Trophoblast cell (in vitro differentiated cells and primary cell): ENCODE results near the gene SMURF1.
A peak's percentile ranks its signal among the peaks of the same experiment; 100 is the strongest.

Experiments used
- DNase-seq, 2 donors: peaks; one replicate each; pipeline ENCODE4 v3.0.0-alpha.2; 2016
- H2AFZ ChIP-seq: 2 replicates; pipeline ENCODE4 v1.6.1; 2013; ENCODE audit warnings: low read length, moderate library complexity, mild to moderate bottlenecking; ENCODE audit not compliant: insufficient read depth, poor library complexity
- H2AK5ac ChIP-seq: 2 replicates; pipeline ENCODE4 v1.6.1; 2013; ENCODE audit warnings: mild to moderate bottlenecking, low read length
- H2BK120ac ChIP-seq: 2 replicates; pipeline ENCODE4 v1.6.1; 2013; ENCODE audit warnings: low read length, mild to moderate bottlenecking, moderate library complexity; ENCODE audit not compliant: insufficient read depth, poor library complexity
- H2BK12ac ChIP-seq: 2 replicates; pipeline ENCODE4 v1.6.1; 2013; ENCODE audit warnings: mild to moderate bottlenecking, low read length, moderate library complexity
- H2BK5ac ChIP-seq: 2 replicates; pipeline ENCODE4 v1.6.1; 2013; ENCODE audit warnings: low read length, low read depth, moderate library complexity, mild to moderate bottlenecking; ENCODE audit not compliant: poor library complexity
- H3K14ac ChIP-seq: 2 replicates; pipeline ENCODE4 v1.6.1; 2013; ENCODE audit warnings: mild to moderate bottlenecking, low read length
- H3K18ac ChIP-seq: 2 replicates; pipeline ENCODE4 v1.6.1; 2013; ENCODE audit warnings: mild to moderate bottlenecking, low read length
- H3K23ac ChIP-seq: 2 replicates; pipeline ENCODE4 v1.6.1; 2013; ENCODE audit warnings: low read length
- H3K27ac ChIP-seq: 2 replicates; pipeline ENCODE4 v1.5.1; 2013; ENCODE audit warnings: low read depth, mild to moderate bottlenecking, inconsistent platforms, low read length, moderate library complexity
- H3K27me3 ChIP-seq: 2 replicates; pipeline ENCODE4 v1.6.1; 2013; ENCODE audit warnings: inconsistent platforms, mild to moderate bottlenecking, low read length, moderate library complexity; ENCODE audit not compliant: insufficient read depth
- H3K36me3 ChIP-seq, 2 experiments: 1 replicate in 1 of 2; 2 replicates in 1 of 2; pipeline ENCODE4 v1.6.1; 2013; ENCODE audit warnings: low read length in 2 of 2, mild to moderate bottlenecking in 2 of 2, moderate library complexity in 1 of 2; ENCODE audit not compliant: insufficient read depth in 2 of 2, control insufficient read depth in 1 of 2
- H3K4ac ChIP-seq: 2 replicates; pipeline ENCODE4 v1.6.1; 2013; ENCODE audit warnings: low read depth, mild to moderate bottlenecking, low read length, moderate library complexity
- H3K4me1 ChIP-seq, 2 experiments: 1 replicate in 1 of 2; 2 replicates in 1 of 2; pipeline ENCODE4 v1.6.1; 2013; ENCODE audit warnings: low read length in 2 of 2, mild to moderate bottlenecking in 2 of 2, moderate library complexity in 1 of 2; ENCODE audit not compliant: insufficient read depth in 2 of 2, control insufficient read depth in 1 of 2
- H3K4me2 ChIP-seq: 2 replicates; pipeline ENCODE4 v1.6.1; 2013; ENCODE audit warnings: inconsistent platforms, mild to moderate bottlenecking, low read length, moderate library complexity
- H3K4me3 ChIP-seq: 2 replicates; pipeline ENCODE4 v1.5.1; 2013; ENCODE audit warnings: mild to moderate bottlenecking, low read depth, low read length, inconsistent platforms
- H3K79me1 ChIP-seq: one replicate; pipeline ENCODE4 v1.6.1; 2013; ENCODE audit warnings: low read length
- H3K79me2 ChIP-seq: 2 replicates; pipeline ENCODE4 v1.6.1; 2013; ENCODE audit warnings: low read length, mild to moderate bottlenecking; ENCODE audit not compliant: control insufficient read depth, insufficient read depth, poor library complexity
- H3K9ac ChIP-seq: 2 replicates; pipeline ENCODE4 v1.6.1; 2013; ENCODE audit warnings: mild to moderate bottlenecking, low read length
- H3K9me3 ChIP-seq: 2 replicates; pipeline ENCODE4 v1.6.1; 2013; ENCODE audit warnings: low read depth, mild to moderate bottlenecking, control low read depth, inconsistent platforms, low read length; ENCODE audit not compliant: insufficient read depth
- H4K12ac ChIP-seq: 2 replicates; pipeline ENCODE4 v1.6.1; 2013; ENCODE audit warnings: low read depth, mild to moderate bottlenecking, low read length, moderate library complexity
- H4K8ac ChIP-seq: 2 replicates; pipeline ENCODE4 v1.6.1; 2013; ENCODE audit warnings: low read depth, mild to moderate bottlenecking, low read length, moderate library complexity
- H4K91ac ChIP-seq: one replicate; pipeline ENCODE4 v1.6.1; 2013; ENCODE audit warnings: low read depth, mild to moderate bottlenecking, low read length, moderate library complexity
- WGBS: extraction: QIAGEN DNeasy Blood & Tissue Kit; methylation state at CpG from one replicate; pipeline ENCODE4 v1.1.7; 2013; ENCODE audit warnings: missing lambda C conversion rate; ENCODE audit not compliant: insufficient read length, insufficient coverage; ENCODE audit errors: extremely low coverage; 5-methylcytosine and 5-hydroxymethylcytosine counted together

Gene SMURF1

GRCh38 chr7:99123571-99124033 is 20.3 kb downstream of the SMURF1 start:
- Histone ChIP-seq H3K79me2 (peaks cover 16% of the 10 kb centered on the region), H3K9ac (no peak overlapping the region), H4K12ac (no peak overlapping the region), H2BK5ac (no peak overlapping the region), H3K23ac (no peak overlapping the region), H2AFZ (no peak overlapping the region), H3K4me2 (no peak overlapping the region), H2BK120ac (no peak overlapping the region), H2BK12ac (no peak overlapping the region), H3K27me3 (no peaks in the 10 kb centered on the region), H3K27ac (peak overlapping the region; percentile 15), H3K79me1 (peaks cover 6% of the 10 kb centered on the region), H4K91ac (no peak overlapping the region), H3K4ac (peak overlapping the region; percentile 68), H2AK5ac (no peak overlapping the region), H3K36me3 (peaks cover 3 to 6% of the 10 kb centered on the region in 2 experiments), H3K9me3 (peaks cover 2% of the 10 kb centered on the region), H3K4me1 (peaks cover 16 to 23% of the 10 kb centered on the region in 2 experiments), H3K14ac (no peak overlapping the region), H3K4me3 (no peak overlapping the region), H4K8ac (no peak overlapping the region), H3K18ac (no peak overlapping the region)
- DNase-seq: peak; percentile 94 to 96
- no CpG with 5 or more reads among the region's 1 CpG for WGBS

- H3K4me3 ChIP-seq: no peak overlapping the region
- no peak for DNase-seq
- no peak overlapping the region for H2BK120ac ChIP-seq
- H3K18ac ChIP-seq: no peak overlapping the region
- no peaks in the 10 kb centered on the region for H3K27me3 ChIP-seq
- H2BK12ac ChIP-seq: no peak overlapping the region
- H3K27ac ChIP-seq: no peak overlapping the region
- no peak overlapping the region for H4K8ac ChIP-seq
- no peak overlapping the region for H3K14ac ChIP-seq
- no peak overlapping the region for H4K12ac ChIP-seq
- H3K9me3 ChIP-seq: peaks cover 2% of the 10 kb centered on the region
- no peak overlapping the region for H2BK5ac ChIP-seq
- no peak overlapping the region for H3K9ac ChIP-seq
- H4K91ac ChIP-seq: no peak overlapping the region
- no peak overlapping the region for H2AFZ ChIP-seq
- H3K23ac ChIP-seq: no peak overlapping the region
- peaks cover 16 to 23% of the 10 kb centered on the region in 2 experiments for H3K4me1 ChIP-seq
- H3K36me3 ChIP-seq: peaks cover 3 to 6% of the 10 kb centered on the region in 2 experiments
- H3K4me2 ChIP-seq: no peak overlapping the region
- H2AK5ac ChIP-seq: no peak overlapping the region
- no CpG with 5 or more reads among the region's 6 CpGs for whole genome bisulfite sequencing
- peaks cover 14% of the 10 kb centered on the region for H3K79me2 ChIP-seq
- peak overlapping the region; percentile 96 for H3K4ac ChIP-seq
- peaks cover 6% of the 10 kb centered on the region for H3K79me1 ChIP-seq
Measured at GRCh38 chr7:99122762-99123161, 21.1 kb downstream of the SMURF1 start.

- Histone ChIP-seq H3K4me2 (no peak overlapping the region), H3K4ac (peak overlapping the region; percentile 38), H3K14ac (no peak overlapping the region), H2AK5ac (no peak overlapping the region), H4K12ac (no peak overlapping the region), H3K27me3 (no peaks in the 10 kb centered on the region), H3K27ac (no peak overlapping the region), H3K79me1 (peaks cover 6% of the 10 kb centered on the region), H3K36me3 (peaks cover 3 to 6% of the 10 kb centered on the region in 2 experiments), H2BK5ac (no peak overlapping the region), H3K18ac (no peak overlapping the region), H3K4me1 (peaks cover 12 to 19% of the 10 kb centered on the region in 2 experiments), H2BK120ac (no peak overlapping the region), H3K23ac (no peak overlapping the region), H3K79me2 (peaks cover 12% of the 10 kb centered on the region), H2BK12ac (no peak overlapping the region), H3K9me3 (peaks cover 2% of the 10 kb centered on the region), H3K4me3 (no peak overlapping the region), H4K8ac (no peak overlapping the region), H2AFZ (no peak overlapping the region), H4K91ac (no peak overlapping the region), H3K9ac (no peak overlapping the region)
- peak in 1 of 2 donors; percentile 35 for DNase-seq
- no CpG with 5 or more reads among the region's 13 CpGs for WGBS
Measured at GRCh38 chr7:99121496-99122021, 22.3 kb downstream of the SMURF1 start.

- Histone ChIP-seq H2AFZ (no peak overlapping the region), H3K4ac (no peak overlapping the region), H3K14ac (no peak overlapping the region), H3K79me1 (peaks cover 6% of the 10 kb centered on the region), H4K8ac (no peak overlapping the region), H3K9ac (no peak overlapping the region), H2BK120ac (no peak overlapping the region), H3K79me2 (peaks cover 12% of the 10 kb centered on the region), H3K18ac (no peak overlapping the region), H4K91ac (no peak overlapping the region), H3K9me3 (peaks cover 2% of the 10 kb centered on the region), H2BK5ac (no peak overlapping the region), H3K4me3 (no peak overlapping the region), H4K12ac (no peak overlapping the region), H2BK12ac (no peak overlapping the region), H3K4me1 (peaks cover 12 to 19% of the 10 kb centered on the region in 2 experiments), H3K27me3 (no peaks in the 10 kb centered on the region), H3K27ac (no peak overlapping the region), H2AK5ac (no peak overlapping the region), H3K4me2 (no peak overlapping the region), H3K23ac (no peak overlapping the region), H3K36me3 (peaks cover 3 to 6% of the 10 kb centered on the region in 2 experiments)
- no peak for DNase-seq
- no CpG with 5 or more reads among the region's 2 CpGs for WGBS
Measured at GRCh38 chr7:99120916-99121315, 23.0 kb downstream of the SMURF1 start.
